ENCODE results near the gene DIAPH2.
"Not testable (repeated sequence)": the region's sequence is repeated elsewhere in the genome, so short reads cannot be mapped to it uniquely, and the experiment has no call there.

Gene DIAPH2

GRCh38 chrX:97401154-97401553 is 716.5 kb downstream of the DIAPH2 start:
- no peak for DNase-seq

- no peak for DNase-seq
Observed at GRCh38 chrX:97401586-97402136, 717.0 kb downstream of the DIAPH2 start.

GRCh38 chrX:97402333-97402732 is 717.7 kb downstream of the DIAPH2 start:
- no peak for DNase-seq

- no peak for DNase-seq
Observed at GRCh38 chrX:97402903-97403302, 718.3 kb downstream of the DIAPH2 start.

GRCh38 chrX:97405031-97405660 is 720.5 kb downstream of the DIAPH2 start:
- DNase-seq, result no peak

- not testable (repeated sequence) for DNase-seq
Observed at GRCh38 chrX:97409632-97410415, 725.2 kb downstream of the DIAPH2 start.

- no peak for DNase-seq
Observed at GRCh38 chrX:97416461-97416860, 731.8 kb downstream of the DIAPH2 start.

- no peak for DNase-seq
Observed at GRCh38 chrX:97429101-97429500, 744.5 kb downstream of the DIAPH2 start.

GRCh38 chrX:97431281-97431680 is 746.6 kb downstream of the DIAPH2 start:
- DNase-seq, result no peak

- peak; percentile 18 for DNase-seq
Observed at GRCh38 chrX:97446298-97446882, 761.7 kb downstream of the DIAPH2 start.

GRCh38 chrX:97447306-97447705 is 762.7 kb downstream of the DIAPH2 start:
- no peak for DNase-seq

GRCh38 chrX:97452283-97452682 is 767.6 kb downstream of the DIAPH2 start:
- DNase-seq, result no peak

GRCh38 chrX:97461763-97462162 is 777.1 kb downstream of the DIAPH2 start:
- DNase-seq, result no peak

GRCh38 chrX:97471071-97471470 is 786.4 kb downstream of the DIAPH2 start:
- DNase-seq, result no peak

- DNase-seq, result no peak
Observed at GRCh38 chrX:97474933-97475332, 790.3 kb downstream of the DIAPH2 start.

- DNase-seq, result no peak
Observed at GRCh38 chrX:97479106-97479890, 794.7 kb downstream of the DIAPH2 start.

GRCh38 chrX:97481228-97481627 is 796.6 kb downstream of the DIAPH2 start:
- DNase-seq, result no peak

- no peak for DNase-seq
Observed at GRCh38 chrX:97482666-97483300, 798.1 kb downstream of the DIAPH2 start.

GRCh38 chrX:97490656-97491055 is 806.0 kb downstream of the DIAPH2 start:
- no peak for DNase-seq

- DNase-seq, result no peak
Observed at GRCh38 chrX:97494756-97495372, 810.2 kb downstream of the DIAPH2 start.

GRCh38 chrX:97498093-97498492 is 813.5 kb downstream of the DIAPH2 start:
- no peak for DNase-seq

GRCh38 chrX:97504431-97504830 is 819.8 kb downstream of the DIAPH2 start:
- no peak for DNase-seq

Data from hematopoietic multipotent progenitor cell treated with erythropoietin and hydrocortisone succinate and interleukin-3 and kit ligand, for 4 days (in vitro differentiated cells).